GM19324 (cell line): ENCODE results near the gene PTPN3.

ENCODE experiments used
- ATAC-seq: cut with Tn5 transposase; IDR thresholded peaks from one replicate; pipeline ENCODE4 v1.9.1; 2021; ENCODE audit warnings: mild to moderate bottlenecking, moderate library complexity; ENCODE audit not compliant: unreplicated experiment, low FRiP score

The PTPN3 gene

DNA sequence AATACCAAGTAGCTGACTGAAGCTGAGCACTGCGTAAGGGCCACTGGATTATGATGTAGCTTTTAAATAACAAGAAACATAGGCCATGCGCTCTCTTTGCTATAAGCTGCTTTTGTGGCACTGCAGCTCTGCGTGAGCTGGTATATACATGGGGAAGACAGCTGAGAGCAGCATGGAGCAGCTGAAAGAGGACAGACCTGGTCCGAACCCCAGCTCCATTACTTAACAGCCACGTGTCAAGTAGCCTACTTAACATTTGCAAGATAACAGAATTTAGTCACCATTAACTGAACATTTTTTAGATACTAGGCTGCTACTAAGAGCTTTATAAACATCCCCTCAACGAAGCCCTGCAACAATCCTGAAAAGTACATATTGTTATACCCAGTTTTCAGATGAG, 69.3 kb downstream of the PTPN3 start:
- ATAC-seq = no peak

DNA sequence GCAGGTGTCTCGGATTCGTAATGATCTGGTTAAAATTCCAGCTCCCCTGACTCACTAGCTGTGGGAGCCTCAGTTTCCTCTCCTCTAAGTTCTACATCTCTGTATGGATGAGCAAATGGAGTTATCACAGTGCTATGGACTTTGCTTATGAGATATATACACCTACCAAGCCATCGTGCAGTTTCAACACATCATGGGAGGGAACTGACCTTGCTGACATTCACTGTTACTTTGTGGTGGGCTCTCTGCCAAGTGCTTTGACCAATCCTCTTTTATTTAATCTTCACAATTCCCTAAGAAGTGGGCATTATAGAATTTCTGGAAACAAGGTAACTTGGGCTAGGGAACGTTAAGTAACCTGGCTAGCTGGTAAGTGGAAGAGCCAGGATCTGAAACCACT, 70.2 kb downstream of the PTPN3 start:
- ATAC-seq = no peak

GRCh38 chr9:109426626-109427402, 71.3 kb downstream of the PTPN3 start:
- ATAC-seq = no peak

- no peak for ATAC-seq
These were observed 73.5 kb downstream of the PTPN3 start for GRCh38 chr9:109424618-109425017.

DNA sequence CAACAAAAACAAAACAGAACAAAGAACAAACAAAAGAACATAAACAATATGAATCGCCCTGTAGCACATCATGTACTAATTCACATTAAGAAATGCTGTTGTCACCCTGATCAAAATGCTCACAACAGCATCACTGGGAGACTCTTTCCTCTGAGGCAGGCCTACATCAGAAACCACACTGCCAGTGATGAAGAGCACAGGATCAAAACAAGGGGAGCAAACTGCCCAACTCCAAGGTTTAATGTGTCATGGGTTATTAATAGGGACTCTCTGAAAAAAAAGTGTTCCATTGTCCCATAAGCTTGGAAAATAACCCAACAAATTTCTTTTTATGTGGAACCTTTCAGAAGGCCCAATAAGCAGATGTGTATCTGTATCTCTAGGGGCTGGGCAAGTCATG, 74.2 kb downstream of the PTPN3 start:
- ATAC-seq = no peak

- peak; percentile 79 for ATAC-seq
These were observed 75.5 kb downstream of the PTPN3 start for GRCh38 chr9:109422641-109423040.

DNA sequence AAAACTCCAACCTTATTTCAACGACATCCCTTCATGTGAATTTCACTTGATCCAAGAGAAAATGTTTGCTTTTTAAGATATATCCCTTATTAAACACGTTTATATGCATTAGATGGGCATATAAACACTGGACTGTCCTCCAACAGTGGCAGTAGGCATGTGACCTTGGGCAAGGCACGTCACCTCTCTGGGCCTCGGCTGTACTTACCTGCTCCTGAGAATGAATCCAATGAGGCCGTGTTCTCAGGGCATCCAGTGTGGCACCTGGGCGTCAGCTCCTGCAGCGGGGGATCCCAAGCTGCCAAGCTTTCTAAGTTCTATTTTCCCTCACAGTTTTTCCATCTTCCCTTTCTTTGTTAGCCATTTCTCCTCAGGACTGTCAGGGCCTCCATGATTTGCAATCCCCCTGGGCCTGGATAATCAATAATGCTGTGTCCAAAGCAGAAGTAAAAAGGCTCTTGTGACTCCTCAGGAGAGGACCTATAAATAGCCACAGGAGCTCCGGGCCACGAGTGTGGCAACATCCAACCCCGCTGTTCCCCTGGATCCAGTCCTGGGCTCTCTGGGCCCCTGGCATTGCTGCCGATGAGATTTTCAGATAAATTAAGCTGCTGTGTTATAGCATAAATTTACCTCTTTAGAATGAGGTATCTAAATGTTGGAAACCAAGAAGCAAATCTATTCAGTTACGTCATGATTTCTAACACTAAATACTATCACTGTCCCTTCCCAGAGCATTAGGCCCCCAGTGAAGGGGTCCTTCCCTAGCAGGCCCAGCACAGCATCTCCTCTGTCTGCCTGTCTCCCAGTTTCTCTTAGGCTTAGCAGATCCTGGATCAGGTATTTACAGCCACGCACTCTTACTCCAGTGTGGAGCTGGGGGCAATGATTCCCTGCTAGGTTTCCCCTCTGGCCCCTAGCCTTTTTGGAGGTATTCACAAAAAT, 76.8 kb downstream of the PTPN3 start:
- ATAC-seq = no peak

DNA sequence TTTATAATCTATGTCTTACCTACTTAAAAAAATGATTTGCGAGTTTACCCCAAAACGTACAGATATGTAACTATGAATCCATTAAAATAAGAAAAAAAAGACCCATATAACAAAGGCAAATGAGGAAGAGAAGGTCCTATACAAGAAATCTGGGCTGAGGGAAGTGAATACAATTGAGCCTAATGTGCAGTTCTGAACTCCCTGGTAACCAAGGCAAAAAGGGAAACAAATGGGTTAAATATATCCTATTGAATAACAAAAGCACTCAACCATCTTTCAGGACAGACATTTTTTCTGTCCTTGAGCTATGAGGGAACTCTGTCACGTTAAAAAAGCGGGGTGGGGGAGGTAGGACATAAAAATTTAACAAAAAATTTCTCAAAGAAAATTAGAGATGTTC, 78.6 kb downstream of the PTPN3 start:
- ATAC-seq = no peak

GRCh38 chr9:109418827-109419226, 79.3 kb downstream of the PTPN3 start:
- no peak for ATAC-seq

DNA sequence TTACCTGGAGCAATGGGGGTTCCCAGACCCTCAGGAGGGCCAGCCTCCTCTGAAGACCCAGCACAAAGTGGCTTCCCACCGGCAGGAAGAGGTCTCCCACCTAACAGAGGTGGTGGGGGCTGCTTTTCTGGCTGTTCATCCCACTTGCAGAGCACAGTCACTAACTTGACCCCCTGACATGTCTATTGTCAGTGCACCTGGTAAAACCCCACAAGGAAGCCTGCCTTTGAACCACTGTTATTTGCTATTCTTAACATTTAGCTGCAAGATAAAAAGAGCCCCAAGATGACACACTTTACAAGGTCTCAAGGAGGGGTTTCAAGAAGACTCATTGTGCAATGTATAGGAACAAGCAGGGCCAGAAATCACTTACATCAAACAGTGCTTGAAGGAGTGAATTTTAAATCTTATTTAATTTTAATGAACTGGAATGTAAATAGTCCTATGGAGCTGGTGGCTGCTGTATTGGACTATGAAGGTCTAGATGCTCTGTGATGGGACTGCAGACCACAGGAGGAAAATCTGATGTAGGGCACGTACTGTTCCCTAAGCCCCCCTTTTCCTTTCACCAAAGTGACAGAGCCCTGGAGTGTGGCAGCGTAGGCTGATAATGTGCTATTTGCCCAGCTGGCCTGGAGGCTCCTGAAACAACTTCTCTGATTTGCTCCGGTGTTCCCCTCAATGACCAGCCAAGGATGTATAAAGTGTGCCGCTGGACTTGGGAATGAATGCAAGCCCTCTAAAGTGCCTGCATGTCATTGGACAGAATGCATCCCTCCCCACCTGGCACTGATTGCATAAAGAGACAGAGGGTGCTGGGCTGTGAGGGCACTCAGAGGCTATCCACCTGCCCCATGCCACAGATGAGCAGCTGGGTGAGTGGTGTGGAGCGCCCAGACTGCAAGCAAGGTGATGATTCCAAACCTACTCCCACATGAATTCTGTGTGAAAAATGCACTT, 80.2 kb downstream of the PTPN3 start:
- ATAC-seq = no peak

- no peak for ATAC-seq
These were observed 81.1 kb downstream of the PTPN3 start for GRCh38 chr9:109417054-109417453.

- no peak for ATAC-seq
These were observed 81.9 kb downstream of the PTPN3 start for GRCh38 chr9:109416135-109416706.

DNA sequence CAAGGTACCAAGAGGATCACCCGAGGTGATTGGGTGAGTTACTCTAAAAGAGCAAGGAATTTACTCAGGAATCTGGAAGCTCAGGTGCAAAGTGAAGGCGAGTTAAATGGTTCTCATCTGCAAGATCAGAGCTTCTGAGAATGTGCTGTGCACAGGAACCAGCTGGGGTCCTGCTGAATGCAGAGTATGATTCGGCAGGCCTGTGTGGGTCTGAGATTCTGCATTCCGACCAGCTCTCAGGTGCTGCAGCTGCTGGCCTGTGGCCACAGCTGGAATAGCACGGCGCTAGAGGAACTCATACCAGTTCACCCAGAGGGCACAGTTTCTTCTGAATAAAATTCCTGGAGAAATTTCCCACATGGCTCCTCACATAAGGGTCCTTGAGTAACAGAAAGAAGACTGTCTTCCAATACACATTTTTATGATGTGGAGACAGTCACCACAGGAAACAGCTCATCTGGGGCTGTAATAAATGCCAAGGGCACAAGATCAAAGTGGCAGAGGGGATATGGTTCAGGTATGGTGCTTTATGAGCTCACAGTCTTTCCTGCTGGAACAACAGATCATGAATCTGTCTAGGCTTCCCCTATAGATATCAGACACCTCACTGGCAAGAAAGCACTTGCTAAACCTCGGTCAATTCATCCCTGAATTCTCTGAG, 83.9 kb downstream of the PTPN3 start:
- ATAC-seq = no peak

DNA sequence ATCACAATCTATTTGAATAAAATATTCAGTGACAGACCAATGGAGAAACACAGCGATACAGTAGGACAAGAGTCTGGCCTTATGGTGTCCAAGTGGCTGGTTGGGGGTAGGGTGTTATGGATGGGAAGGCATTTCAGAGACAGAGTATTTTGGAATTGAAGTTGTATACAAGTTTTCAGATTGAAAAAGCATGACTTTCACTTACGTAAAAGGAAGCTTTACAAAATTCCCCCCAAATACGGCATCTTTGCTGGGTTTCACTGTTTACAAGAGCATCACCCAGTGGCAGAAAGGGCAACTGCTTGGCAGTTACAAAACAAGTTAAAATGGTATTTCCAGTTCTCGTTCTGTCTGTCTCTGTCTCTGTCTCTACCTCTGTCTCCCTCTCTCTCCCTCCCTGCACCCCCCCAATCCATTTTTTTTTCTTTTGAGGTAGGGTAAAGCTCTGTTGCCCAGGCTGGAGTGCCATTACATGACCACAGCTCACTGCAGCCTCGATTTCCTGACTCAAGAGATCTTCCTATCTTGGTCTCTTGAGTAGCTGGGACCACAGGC, 86.2 kb downstream of the PTPN3 start:
- peak; percentile 37 for ATAC-seq

DNA sequence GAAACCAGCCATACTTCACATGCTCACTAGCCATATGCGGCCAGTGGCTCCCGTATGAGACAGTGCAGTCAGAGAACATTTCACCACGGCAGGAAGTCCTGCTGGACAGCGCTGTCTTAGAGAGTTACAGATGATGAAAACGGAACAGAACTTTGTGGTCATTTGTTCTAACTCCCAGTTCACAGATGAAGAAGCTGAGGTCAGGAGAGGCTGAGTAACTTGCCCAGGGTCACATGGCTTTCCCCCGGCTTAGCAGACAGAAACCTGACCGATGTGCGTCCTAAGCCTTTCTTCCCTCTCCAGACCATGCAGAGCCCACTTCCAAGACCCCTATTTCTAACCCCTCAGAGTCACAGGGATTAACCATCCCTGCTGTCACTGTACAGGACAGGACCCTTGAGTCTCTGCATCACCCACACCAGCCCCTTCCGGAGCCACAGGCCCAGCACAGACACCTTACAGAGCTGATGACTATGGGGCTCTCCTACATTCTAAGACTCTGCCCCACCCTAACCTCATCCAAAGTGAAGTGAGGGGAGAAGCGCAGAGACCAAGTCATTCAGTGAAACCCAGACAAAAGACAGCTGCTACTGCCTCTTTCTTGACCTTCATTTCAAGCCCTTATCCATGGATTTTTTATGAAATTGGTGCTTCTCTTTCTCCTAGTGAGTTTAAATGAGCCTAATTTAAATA, 86.9 kb downstream of the PTPN3 start:
- ATAC-seq = peak; percentile 64

- no peak for ATAC-seq
These were observed 88.2 kb downstream of the PTPN3 start for GRCh38 chr9:109409773-109410397.

DNA sequence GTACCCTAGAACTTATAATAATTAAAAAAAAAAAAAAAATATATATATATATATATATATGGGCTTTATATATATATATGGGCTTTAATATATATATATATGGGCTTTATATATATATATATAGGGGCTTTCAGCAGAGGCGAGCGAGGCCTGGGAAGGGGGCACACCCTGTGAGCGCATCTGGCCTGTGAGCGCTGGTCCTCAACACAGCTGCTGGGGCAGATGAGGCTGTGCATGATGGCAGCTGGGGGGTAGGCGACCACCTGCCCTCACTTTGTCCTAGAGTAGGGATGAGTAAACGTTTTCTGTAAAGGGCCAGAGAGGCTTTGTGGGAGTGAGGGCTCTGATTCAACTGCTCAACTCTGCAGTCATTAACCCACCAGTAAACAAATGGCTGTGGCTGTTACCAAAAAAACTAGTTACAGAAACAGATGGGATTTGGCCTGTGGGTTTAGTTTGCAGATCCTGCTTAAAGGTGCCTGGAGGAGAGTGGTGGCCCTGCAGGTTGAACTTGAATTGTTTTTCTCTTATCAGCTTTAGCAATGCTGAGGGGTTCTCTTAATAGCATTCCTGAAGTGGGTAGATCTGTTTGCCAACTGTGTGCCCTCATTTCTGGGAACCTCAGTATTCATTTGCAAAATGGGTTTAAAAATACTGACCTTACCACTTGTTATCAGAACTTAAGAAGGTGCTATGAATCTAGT, 89.2 kb downstream of the PTPN3 start:
- ATAC-seq = no peak
